ENCODE measurements around the gene ACOT11.

ACOT11 gene

GRCh38 chr1:54640863-54641836 lies 93.1 kb downstream of the ACOT11 start, which contains the start of gene MROH7:
TSS of gene MROH7 (plus strand) at chr1:54641786. CDS start at chr1:54652927, 11,141 bp downstream.
- in situ Hi-C loops (cut with HindIII; ENCODE audit: low sequenced_read_pairs) = no loop called here

DNA sequence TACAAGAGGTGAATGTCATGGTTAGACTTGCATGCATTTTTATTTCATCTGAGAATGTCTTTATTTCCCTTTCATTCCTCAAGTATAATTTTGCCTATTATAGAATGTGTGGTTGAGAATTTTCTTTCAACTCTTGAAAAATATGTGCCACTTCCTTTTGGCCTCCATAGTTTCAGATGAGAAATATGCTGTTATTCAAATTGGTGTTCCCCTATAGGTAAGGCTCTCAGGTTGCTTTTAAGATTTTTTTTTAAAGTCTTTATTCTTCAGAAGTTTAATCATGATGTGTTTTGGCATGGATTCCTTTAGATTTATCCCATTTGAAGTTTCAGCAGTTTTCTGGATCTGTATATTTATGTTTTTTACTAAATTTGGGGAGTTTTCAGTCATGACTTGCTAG lies 95.7 kb downstream of the ACOT11 start:
- in situ Hi-C loops (cut with HindIII; ENCODE audit: low sequenced_read_pairs) = no loop called here

DNA sequence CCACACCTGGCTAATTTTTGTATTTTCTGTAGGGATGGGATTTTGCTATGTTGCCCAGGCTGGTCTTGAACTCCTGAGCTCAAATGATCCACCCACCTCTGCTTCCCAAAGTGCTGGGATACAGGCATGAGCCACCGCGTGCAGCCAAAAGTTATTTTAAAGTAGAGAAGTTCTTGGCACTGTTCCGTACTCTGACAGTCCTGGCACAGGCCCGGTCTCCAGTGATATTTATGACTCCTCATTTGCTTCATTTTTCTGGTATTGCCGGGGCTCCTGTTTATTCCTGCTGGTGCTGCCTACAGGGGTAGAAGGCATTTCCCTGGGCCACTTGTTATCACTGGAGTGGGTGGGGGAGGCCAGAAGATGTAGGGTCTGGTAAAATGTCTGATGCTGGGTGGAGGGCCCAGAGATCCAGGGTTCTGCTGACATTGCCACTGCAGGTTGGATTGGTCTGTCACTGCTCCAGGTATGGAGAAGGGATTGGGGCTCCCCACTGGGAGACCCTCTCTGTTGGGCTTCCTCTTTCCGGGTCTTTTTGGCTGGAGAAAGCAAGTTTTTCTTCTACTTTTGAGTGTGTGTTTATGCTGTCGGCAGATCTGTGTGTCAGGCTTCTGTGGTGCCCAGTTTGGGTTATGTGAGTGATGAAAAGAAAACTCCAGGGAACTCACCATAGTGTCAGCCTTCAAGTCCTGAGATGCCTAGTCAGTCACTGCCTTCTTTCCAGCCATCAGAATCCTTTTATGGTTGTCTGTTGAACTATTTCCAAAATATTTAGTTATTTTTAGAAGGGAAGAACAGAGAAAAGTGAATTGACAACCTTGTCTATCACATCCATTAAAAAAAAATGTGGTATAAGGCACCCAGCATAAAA lies 98.0 kb downstream of the ACOT11 start:
- in situ Hi-C loops (cut with HindIII; ENCODE audit: low sequenced_read_pairs) = no loop called here

DNA sequence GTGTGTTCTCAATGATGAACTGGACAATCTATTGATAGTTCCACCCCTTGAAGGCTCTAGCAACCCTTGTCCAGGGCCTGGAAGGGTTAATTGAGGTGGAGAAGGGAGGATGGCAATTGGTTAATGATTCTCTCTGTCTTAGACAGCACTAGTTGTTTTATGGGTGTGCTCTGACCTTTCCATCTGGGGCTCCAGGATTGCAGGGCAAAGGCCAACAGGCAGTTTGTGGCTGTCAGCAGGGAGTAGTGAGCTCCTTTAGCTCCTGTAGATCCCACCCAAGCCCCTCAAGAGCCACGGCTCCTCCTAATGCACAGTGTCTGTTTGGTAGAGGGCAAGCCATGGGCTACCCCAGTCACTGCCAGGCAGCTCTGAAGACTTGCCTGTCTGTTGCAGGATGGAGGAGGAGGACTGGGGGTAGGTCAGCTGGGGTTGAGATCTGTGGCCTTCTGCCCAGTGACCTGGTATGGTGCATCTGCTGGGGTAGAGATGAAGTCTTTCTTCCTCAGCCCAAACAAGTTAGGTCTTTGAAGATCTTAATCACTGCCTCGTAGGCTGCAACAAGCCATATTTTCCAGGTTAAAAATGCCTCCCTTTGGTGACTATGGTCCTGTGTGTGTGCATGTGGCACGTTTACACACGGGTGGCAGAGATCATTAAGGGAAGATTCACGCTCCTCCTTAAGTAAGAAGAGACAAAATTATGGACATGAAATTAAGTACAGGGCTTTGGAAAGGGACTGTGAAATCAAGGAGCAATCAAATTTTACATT lies 101.3 kb downstream of the ACOT11 start:
- in situ Hi-C loops (cut with HindIII; ENCODE audit: low sequenced_read_pairs) = no loop called here

DNA sequence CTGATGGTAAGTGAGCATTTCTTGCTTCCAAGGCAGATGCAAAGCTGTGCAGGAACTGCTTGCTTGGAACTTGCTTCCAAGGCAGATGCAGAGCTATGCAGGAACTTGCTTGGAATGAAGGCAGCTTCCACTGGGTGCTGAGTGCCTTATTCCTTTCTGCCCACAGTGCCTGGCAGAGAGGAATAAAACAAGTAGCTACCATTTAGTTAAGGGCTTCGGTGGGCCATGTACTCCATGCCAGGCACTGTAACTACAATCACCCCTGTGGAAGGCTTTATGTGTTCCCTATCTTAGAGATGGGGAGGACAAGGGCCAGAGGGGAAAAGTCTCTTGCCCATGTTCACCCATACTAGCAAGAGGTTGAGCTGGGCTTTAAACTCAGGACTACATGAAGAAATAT lies 101.9 kb downstream of the ACOT11 start:
- in situ Hi-C loops (cut with HindIII; ENCODE audit: low sequenced_read_pairs) = no loop called here

- in situ Hi-C loops (cut with HindIII; ENCODE audit: low sequenced_read_pairs) = no loop called here
Measured at GRCh38 chr1:54650417-54650816, 102.4 kb downstream of the ACOT11 start.

- in situ Hi-C loops (cut with HindIII; ENCODE audit: low sequenced_read_pairs) = no loop called here
Measured at GRCh38 chr1:54651608-54652007, 103.6 kb downstream of the ACOT11 start.

GRCh38 chr1:54652168-54652567 lies 104.1 kb downstream of the ACOT11 start:
- in situ Hi-C loops (cut with HindIII; ENCODE audit: low sequenced_read_pairs) = no loop called here

DNA sequence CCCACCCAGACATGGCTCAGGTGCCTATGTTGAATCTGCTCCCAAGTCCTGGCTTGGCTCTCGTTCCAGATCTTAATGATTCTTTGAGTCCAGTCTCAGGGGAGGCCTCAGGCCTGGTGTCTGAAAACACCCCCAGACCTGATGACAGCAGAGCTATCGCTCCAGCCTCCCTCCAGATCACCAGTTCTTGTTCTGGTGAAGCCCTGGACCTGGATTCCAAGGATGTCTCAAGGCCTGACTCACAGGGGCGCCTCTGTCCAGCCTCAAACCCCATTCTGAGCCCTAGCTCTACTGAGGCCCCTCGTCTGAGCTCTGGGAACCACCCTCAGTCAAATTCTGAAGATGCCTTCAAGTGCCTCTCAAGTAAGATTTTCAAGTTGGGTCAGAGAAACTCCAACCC lies 105.0 kb downstream of the ACOT11 start:
- in situ Hi-C loops (cut with HindIII; ENCODE audit: low sequenced_read_pairs) = no loop called here

DNA sequence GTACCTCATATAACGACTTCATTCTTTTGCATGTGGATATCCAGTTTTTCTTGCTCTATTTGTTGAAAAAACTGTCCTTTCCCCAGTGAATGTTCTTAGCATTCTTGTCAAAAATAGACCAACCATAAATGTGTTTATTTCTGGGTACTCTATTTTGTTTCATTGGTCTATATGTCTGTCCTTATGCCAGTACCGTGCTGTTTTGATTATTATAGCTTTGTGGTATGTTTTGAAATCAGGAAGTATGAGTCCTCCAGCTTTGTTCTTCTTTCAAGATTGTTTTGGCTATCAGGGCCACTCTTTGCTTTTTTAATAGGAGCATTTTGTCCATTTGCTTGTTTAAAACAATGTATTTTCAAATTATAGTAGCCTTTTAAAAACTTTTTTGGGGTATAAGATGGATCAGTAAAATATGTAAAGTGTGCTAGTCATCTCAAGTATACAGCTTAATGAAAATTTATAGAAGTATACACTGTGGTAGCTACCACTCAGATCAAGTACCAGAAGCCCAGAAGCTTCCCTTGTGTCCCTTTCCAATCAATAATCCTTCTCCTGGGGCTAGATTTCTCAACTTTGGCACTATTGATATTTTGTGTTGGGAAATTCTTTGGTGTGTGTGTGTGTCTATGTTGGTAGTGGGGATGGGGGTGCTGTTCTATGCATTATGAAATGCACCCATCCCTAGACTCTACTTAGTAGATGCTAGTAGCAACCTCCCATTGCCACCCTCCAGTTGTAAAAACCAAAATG lies 110.3 kb downstream of the ACOT11 start:
- in situ Hi-C loops (cut with HindIII; ENCODE audit: low sequenced_read_pairs) = no loop called here

All from DLD1 (cell line).